Measurements from ENCODE around the gene SLITRK5.

The SLITRK5 gene

DNA sequence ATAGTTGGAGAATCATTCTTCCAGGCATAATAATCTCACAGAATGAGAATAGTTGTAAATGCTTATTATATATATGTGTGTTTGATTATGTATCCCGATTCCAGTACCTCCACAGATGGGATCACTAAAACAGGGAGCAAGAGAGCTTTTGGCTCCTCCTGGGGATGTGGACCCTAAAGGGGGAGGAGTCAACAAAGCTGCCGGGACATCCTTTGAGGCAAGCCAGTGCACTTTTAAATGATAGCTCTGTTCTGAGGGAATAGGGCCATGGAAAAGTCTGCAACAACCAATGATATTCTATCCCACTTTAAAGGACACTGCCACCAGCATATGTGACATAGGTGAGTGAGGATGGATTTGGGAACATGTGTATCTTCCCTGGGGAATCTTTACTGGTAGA is 40.8 kb downstream of the SLITRK5 start:
- no peak for DNase-seq (ENCODE audit: low read depth in 4 of 4, low spot score in 1 of 4)

All from stimulated activated CD4-positive, alpha-beta T cell treated with anti-CD3 and anti-CD28 coated beads, Interleukin-1b, Interleukin-23, amount 100 ng/mL, for 24 hours (primary cell).